ENCODE results near the gene HBG2.
"Not testable (repeated sequence)": the region's sequence is repeated elsewhere in the genome, so short reads cannot be mapped to it uniquely, and the experiment has no call there.

Gene HBG2

GRCh38 chr11:5280582-5281102 is 26.1 kb upstream of the HBG2 start:
- DNase-seq, result no peak

DNA sequence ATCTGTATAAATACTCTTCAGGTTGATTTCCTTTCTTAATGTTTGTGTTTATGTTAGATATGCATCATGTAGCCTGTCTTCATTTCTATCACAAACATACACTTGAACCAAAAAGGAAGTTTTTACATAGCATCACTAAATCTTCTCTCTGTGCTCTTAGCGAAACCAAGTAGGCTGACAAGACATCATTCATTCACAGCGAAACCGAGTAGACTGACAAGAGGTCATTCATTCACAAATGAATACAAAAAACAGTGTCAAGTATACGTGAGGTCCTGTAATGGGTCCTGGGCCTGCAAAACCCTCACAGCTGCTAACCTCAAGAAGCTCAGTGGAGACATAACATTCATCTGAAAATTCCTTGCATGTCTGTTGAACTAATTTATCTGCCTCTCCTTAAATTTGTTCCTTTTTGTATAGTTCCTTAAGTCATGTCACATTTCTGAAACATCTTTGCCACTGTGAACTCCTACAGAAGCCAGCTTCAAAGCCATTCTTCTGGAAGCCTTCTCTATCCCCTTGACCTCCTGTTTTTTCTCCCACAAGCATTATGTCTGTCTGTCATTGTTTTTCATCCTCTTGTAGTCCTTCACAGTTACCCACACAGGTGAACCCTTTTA is 25.0 kb upstream of the HBG2 start:
- DNase-seq, result no peak

DNA sequence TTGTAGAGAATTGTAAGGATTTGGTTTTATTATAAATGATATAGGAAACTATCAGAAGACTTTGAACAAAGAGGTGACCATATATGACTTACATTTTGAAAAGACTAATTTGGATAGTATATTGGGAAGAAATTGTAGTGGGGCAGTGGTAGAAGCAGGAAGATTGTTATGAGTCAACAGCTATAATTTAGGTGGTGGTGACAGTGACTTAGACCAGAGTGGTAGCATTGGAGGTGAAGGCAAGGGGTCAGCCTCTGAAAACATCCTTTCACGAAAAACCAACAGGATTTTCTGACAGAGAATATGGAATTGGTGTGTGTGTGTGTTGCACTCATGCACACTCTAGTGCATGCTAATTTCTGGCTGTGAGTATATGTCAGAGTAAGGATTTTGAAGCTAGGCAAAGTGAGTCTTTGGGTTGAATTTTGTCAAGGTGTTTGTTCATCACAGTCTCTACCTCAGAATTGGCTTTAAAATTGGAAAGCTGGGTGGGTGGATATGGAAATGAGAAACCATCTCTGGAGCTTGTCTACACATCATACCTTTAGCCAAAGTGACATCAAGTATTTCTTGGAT is 23.3 kb upstream of the HBG2 start:
- DNase-seq, result no peak

GRCh38 chr11:5276697-5277096 is 22.1 kb upstream of the HBG2 start:
- DNase-seq, result no peak

DNA sequence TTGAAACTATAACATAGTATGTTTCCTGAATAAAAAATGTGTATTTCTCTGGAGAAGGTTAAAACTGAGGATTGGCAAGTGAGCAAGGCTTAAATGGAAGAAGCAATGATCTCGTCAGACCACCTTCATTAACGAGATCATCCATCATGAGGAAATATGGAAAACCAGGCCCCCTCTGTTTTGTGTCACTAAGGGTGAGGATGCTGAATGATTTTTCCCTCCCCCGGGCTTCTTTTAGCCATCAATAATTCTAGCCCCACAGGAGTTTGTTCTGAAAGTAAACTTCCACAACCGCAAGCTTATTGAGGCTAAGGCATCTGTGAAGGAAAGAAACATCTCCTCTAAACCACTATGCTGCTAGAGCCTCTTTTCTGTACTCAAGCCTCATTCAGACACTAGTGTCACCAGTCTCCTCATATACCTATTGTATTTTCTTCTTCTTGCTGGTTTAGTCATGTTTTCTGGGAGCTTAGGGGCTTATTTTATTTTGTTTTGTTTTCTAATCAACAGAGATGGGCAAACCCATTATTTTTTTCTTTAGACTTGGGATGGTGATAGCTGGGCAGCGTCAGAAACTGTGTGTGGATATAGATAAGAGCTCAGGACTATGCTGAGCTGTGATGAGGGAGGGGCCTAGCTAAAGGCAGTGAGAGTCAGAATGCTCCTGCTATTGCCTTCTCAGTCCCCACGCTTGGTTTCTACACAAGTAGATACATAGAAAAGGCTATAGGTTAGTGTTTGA is 21.0 kb upstream of the HBG2 start:
- no peak for DNase-seq

DNA sequence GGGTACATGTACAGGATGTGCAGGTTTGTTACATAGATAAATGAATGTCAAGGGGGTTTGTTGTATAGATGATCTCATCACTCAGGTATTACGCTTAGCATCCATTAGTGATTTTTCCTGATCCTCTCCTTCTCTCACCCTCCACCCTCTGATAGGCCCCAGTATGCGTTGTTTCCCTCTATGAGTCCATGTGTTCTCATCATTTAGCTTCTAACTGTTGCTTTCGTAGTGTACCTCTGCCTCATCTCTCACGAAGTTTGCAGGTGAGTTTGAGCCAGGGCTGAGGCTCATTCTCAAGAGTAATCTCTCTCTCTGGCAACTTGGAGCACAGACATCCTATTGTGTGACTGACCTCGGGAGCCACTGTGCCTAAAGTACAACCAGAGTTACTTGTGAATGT is 19.8 kb upstream of the HBG2 start:
- DNase-seq, result no peak

GRCh38 chr11:5272395-5273017 is 17.9 kb upstream of the HBG2 start:
- DNase-seq, result no peak

- DNase-seq, result no peak
Observed at GRCh38 chr11:5269715-5270147, 15.2 kb upstream of the HBG2 start, which contains the start of gene HBE1. Gene HBE1 (minus strand): TSS chr11:5269945. CDS start chr11:5269890, 55 bp downstream.

DNA sequence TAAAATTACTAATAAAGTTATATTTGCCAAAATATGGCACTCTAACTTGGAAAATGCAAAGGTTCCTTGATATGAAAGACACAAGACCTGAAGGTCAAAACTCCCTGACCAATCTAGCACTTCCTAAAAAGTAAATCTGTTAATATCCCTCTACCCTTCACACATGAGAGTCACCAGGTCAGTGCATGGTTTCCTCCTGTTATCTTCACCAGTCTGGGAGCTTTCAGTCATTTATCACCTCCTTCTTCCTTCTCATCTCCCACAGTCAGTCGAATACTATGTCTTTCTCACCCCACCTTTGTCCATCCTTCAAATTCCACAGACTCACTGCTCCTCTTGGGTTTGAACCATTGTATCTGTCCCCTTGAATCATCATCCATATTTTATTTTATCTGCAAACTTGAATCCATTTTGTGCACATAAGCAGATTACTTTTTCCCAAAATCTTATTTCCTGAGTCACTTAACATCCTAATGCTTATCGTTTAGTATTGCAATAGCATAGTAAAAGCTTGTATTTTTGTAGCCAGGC is 12.5 kb upstream of the HBG2 start:
- DNase-seq, result no peak

DNA sequence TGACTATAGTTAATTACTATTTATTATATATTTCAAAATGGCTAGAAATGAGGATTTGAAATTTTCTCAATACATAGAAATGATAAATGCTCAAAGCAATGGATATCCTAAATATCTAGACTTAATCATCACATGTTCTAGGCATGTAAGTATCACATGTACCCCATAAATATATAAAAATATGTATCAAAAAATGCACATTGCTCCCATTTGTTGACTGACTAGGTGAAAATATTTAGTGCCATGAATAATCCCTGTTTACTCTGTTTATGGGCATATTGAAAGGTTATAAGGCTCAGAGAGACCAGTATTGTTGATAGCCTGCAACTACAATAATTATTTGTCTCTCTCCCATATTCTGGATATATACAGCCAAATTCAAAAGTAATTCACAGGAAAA is 12.0 kb upstream of the HBG2 start:
- no peak for DNase-seq

DNA sequence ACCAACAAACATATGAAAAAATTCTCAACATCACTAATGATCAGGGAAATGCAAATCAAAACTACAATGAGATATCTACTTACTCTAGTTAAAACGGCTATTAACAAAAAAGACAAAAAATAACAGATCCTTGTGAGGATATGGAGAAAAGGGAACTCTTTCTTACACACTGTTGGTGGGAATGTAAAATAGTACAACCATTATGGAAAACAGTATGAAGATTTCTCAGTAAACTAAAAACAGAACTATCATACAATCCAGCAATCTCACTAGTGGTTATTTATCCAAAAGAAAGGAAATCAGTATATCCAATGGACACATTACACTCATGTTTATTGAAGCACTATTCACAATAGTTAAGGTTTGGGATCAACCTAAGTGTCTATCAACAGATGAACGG is 11.3 kb upstream of the HBG2 start:
- DNase-seq, result no peak

DNA sequence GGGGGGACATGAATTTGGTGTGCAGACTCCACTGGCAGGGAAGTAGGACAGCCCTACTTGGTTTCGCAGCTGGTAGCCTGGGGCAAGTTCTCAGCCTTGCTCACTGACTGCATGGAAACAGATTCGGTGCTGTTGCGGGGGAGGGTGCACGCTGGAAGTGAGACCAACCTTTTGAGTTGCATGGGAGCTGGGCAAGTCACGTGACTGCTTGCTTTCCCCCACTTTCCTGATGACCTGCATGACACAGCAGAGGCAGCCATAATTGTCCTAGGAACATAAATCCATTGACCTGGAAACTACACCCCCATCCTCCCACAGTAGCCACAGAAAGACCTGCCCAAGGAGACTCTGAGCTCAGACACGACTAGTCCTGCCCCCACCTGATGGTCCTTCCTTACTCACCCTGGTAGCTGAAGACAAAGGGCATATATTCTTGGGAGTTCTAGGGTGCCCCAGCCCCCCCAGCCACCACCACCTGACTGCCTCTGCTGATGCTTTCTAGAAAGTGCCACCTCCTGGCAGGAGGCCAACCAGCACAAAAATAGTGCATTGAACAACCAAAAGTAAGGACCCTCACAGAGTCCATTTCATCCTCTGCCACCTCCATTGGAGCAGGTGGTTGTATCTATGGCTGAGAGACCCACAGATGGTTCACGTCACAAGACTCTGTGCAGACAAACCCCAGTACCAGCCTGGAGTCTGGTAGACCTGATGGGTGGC is 4.1 kb upstream of the HBG2 start:
- DNase-seq, result no peak

DNA sequence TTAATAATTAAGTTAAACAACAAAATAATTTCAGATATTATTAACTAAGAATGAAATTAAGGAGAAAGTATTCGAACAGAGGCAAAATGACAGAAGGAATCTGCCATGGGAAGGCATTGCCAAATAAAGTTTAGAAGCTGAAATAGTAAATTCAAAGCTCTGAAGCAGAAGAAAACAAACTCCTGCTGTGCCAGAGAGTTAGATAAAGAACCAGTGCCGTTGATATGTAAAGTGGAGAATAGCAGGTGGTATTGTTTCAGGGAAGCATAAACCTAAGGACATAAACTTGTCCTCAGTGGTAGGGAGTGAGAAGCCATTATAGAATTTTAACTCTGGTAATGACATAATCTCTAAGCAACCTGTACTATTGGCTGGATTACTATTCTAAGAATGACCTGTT is 2.7 kb upstream of the HBG2 start:
- DNase-seq, result no peak

DNA sequence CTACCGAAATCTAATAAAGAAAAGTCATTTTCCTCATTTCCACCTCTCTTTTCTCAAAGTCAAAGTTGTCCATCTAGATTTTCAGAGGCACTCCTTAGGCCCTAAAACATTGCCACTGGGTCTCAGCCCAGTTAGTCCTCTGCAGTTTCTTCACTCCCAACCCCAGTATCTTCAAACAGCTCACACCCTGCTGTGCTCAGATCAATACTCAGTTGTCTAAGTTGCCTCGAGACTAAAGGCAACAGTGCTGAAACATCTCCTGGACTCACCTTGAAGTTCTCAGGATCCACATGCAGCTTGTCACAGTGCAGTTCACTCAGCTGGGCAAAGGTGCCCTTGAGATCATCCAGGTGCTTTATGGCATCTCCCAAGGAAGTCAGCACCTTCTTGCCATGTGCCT is 558 bp downstream of the HBG2 start:
- not testable (repeated sequence) for DNase-seq

DNA sequence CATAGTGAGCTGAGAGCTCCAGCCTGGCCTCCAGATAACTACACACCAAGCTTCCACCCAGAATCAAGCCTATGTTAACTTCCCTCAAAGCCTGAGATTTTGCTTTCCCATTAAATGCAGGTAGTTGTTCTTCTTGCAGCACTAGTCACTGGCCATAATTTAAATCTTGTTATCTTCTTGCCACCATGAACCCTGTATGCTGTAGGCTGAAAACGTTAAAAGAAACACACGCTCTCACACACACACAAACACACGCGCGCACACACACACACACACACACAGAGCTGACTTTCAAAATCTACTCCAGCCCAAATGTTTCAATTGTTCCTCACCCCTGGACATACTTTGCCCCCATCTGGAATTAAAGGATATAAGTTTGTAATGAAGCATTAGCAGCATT is 1.1 kb downstream of the HBG2 start:
- not testable (repeated sequence) for DNase-seq

DNA sequence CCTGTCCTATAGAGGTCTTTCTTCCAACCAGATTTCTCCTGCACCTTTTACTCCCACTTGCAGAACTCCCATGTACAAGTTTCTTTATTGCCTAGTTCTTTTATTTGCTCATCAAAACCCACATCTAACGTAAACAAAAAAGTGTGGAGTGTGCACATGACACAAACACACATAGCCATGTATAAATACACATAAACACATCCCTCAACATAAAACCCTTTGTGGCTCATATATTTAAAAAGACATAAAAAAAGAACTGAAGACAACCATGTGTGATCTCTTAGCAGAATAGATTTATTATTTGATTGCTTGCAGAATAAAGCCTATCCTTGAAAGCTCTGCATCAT is 1.7 kb downstream of the HBG2 start:
- no peak for DNase-seq

DNA sequence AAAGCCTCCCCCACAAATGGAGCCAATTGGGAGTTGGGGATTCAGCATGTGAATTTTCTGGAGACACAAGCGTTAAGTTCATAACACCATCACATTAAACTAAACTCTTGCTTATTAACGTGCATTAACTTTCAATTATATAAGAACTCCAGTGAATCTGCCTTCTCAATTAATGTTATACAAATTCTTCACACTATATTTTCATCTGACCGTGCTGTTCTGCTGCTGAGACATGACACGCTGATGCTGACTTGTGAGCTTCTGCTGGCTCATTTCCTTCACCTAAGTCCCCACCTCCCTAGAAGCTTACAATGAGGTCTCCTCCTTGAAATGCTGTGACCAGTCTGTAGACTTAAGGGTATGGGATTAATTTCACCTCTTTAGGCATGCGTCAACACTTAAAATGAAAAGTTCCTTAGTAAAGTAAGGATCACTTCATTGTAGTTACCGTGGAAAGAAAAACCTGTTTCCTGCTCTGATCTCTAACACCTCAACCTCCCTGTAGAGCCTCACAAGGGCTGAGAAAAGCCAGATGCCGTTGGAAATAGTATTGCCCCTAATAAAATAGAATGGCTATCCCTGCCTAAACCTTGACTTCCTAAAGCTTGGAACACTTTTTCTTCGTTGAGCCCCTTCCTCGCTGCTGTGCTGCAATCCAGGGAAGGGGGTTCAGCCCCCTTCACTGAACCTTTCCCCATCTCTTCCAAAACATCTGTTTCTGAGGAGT is 2.2 kb downstream of the HBG2 start:
- no peak for DNase-seq

- no peak for DNase-seq
Observed at GRCh38 chr11:5251746-5252145, 2.8 kb downstream of the HBG2 start.

DNA sequence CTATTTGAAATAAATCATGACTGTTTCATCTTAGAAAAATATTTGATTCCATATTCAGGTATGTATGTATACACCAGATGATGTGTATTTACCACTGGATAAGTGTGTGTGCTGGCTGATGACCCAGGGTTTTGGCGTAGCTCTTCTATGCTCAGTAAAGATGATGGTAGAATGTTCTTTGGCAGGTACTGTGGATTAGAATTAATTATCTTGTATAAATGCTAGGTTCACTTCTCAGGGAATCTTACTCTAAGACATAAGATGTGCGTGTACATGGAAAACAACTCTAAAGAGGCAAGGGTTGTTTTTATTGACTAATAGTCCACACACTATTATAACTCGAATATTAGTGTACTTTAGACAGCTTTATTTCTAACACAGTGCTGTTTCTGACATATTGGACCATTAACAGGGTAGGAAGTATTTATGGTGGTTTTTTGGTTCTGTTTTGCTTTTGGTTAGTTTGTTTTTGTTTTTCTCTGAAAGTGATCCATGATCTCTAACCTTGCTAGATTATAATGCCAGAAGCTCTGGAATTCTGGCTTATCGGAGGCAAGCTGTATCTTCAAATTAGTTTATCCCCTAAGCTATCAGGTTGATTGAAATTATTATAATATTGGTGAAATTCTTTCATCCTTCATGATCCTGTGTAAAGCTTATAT is 3.9 kb downstream of the HBG2 start:
- no peak for DNase-seq

DNA sequence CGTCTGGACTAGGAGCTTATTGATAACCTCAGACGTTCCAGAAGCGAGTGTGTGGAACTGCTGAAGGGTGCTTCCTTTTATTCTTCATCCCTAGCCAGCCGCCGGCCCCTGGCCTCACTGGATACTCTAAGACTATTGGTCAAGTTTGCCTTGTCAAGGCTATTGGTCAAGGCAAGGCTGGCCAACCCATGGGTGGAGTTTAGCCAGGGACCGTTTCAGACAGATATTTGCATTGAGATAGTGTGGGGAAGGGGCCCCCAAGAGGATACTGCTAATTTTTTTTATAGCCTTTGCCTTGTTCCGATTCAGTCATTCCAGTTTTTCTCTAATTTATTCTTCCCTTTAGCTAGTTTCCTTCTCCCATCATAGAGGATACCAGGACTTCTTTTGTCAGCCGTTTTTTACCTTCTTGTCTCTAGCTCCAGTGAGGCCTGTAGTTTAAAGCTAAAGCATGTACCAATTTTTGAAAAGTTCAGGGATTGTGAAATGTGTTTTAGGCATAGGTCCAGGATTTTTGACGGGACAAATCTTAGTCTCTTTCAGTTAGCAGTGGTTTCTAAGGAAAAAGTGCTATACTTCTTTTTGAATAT is 4.7 kb downstream of the HBG2 start, which contains the start of gene HBG1:
Gene HBG1, minus strand, starts transcription at position 51 of the 590 bp plus-strand sequence. CDS start 53 bp downstream, outside the sequence.
- not testable (repeated sequence) for DNase-seq

GRCh38 chr11:5248498-5248897 is 6.1 kb downstream of the HBG2 start:
- not testable (repeated sequence) for DNase-seq
